Hepatocyte (in vitro differentiated cells): Measurements from ENCODE around the gene TXLNA. TPM values are rescaled to one million over a fixed set of nuclear protein-coding genes. Genes with fewer than 3 reads are reported as not detected.

Experiments used
- DNase-seq: peaks from one replicate; pipeline ENCODE4 v3.0.0-alpha.2; 2016; ENCODE audit warnings: low spot score
- H2AFZ ChIP-seq: fragments of 200-600 bp; sonication (generic); 2 replicates; pipeline ENCODE4 v1.6.0; 2016; ENCODE audit warnings: antibody characterized with exemption, mild to moderate bottlenecking
- H3K27ac ChIP-seq: fragments of 200-600 bp; sonication (generic); 2 replicates; pipeline ENCODE4 v1.5.1; 2016; ENCODE audit warnings: mild to moderate bottlenecking
- H3K27me3 ChIP-seq: fragments of 200-600 bp; sonication (generic); 2 replicates; pipeline ENCODE4 v1.6.1; 2016
- H3K36me3 ChIP-seq: fragments of 200-600 bp; sonication (generic); replicated peaks from 2 replicates; pipeline ENCODE4 v1.5.1; 2016; ENCODE audit warnings: low read depth; ENCODE audit not compliant: insufficient read depth
- H3K4me1 ChIP-seq: fragments of 200-600 bp; sonication (generic); 2 replicates; pipeline ENCODE4 v1.5.1; 2016; ENCODE audit warnings: mild to moderate bottlenecking, moderate library complexity; ENCODE audit not compliant: insufficient read depth
- H3K4me2 ChIP-seq: fragments of 200-600 bp; sonication (generic); 2 replicates; pipeline ENCODE4 v1.6.0; 2016
- H3K4me3 ChIP-seq: fragments of 200-600 bp; sonication (generic); 2 replicates; pipeline ENCODE4 v1.5.1; 2016; ENCODE audit warnings: mild to moderate bottlenecking
- H3K79me2 ChIP-seq: fragments of 200-600 bp; sonication (generic); 2 replicates; pipeline ENCODE4 v1.6.0; 2017; ENCODE audit warnings: mild to moderate bottlenecking
- H3K9me2 ChIP-seq: fragments of 200-600 bp; sonication (generic); replicated peaks from 2 replicates; pipeline ENCODE4 v1.6.0; 2017; ENCODE audit warnings: mild to moderate bottlenecking; ENCODE audit not compliant: insufficient read depth
- H3K9me3 ChIP-seq: fragments of 200-600 bp; sonication (generic); 2 replicates; pipeline ENCODE4 v1.5.1; 2016; ENCODE audit warnings: low read depth, mild to moderate bottlenecking
- H4K20me1 ChIP-seq: fragments of 200-600 bp; sonication (generic); 2 replicates; pipeline ENCODE4 v1.6.0; 2016; ENCODE audit warnings: mild to moderate bottlenecking; ENCODE audit not compliant: insufficient read depth, poor library complexity, severe bottlenecking
- EZH2 ChIP-seq: fragments of 200-600 bp; sonication (generic); IDR thresholded peaks from 2 replicates; pipeline ENCODE4 v1.6.1; 2016; ENCODE audit warnings: antibody characterized with exemption, mild to moderate bottlenecking, borderline replicate concordance
- EZH2phosphoT487 ChIP-seq: fragments of 200-600 bp; sonication (generic); IDR thresholded peaks from one replicate; pipeline ENCODE4 v1.6.1; 2018; ENCODE audit warnings: antibody characterized with exemption, mild to moderate bottlenecking, low read depth, moderate library complexity; ENCODE audit not compliant: unreplicated experiment, severe bottlenecking
- WGBS: methylation state at CpG from one replicate; pipeline ENCODE4 v1.1.6; 2016; ENCODE audit warnings: low lambda C conversion rate; ENCODE audit errors: missing lambda C conversion rate; 5-methylcytosine and 5-hydroxymethylcytosine counted together
- polyA plus RNA-seq: library from polyadenylated mRNA; unstranded; fragments of >200 nt; fragmentation: Nextera tagmentation; extraction: Ambion mirVana; gene quantifications from 2 replicates; pipeline ENCODE4 v1.2.1, GENCODE V29; 2016
- total RNA-seq: library from RNA; depleted of rRNA; stranded (reverse); fragments of >200 nt; gene quantifications from 2 replicates; pipeline ENCODE4 v1.2.3, GENCODE V29; 2014
- TF ChIP-seq, protein P1 (sequence below): fragments of 200-600 bp; sonication (generic); IDR thresholded peaks from 2 replicates; pipeline ENCODE4 v1.5.1; 2016; ENCODE audit warnings: antibody characterized with exemption, mild to moderate bottlenecking; ENCODE audit not compliant: poor library complexity

TXLNA gene
- total and polyA plus RNA-seq, 2 experiments from 2014 or later: 41.2 to 52.7 TPM

DNA sequence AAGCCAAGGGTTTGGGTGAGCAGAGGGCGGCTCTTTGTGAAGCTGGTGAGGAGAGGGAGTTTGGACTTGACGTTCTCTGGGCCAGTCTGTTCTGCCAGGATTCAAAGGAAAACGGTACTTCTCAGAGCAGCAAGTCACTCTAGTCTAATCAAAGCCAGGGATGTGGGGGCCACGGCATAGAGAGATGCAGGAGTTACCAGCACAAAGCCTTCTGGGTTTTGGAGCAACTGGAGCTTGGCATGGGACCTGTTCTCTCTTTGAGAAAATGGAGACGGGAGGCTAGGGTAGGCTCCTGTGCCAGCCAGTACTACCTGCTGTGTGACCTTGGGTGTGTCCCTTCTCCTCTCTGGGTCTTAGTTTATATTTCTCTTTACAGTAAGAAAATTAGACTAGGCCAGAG, 2.1 kb downstream of the TXLNA start:
- Histone ChIP-seq H4K20me1 (peaks cover 35% of the 10 kb centered on the region), H3K4me1 (peaks cover 32% of the 10 kb centered on the region), H2AFZ (no peak overlapping the region), H3K4me2 (peak overlapping the region; percentile 98), H3K4me3 (no peak overlapping the region), H3K27ac (peak overlapping the region; percentile 100), H3K9me3 (no peaks in the 10 kb centered on the region), H3K9me2 (no peaks in the 10 kb centered on the region), H3K79me2 (peaks cover 63% of the 10 kb centered on the region), H3K36me3 (peaks cover 8% of the 10 kb centered on the region), H3K27me3 (no peaks in the 10 kb centered on the region)
- WGBS: 92% methylated on average over 5 of the region's 5 CpGs
- no peak for DNase-seq
- no peak for TF ChIP-seq EZH2
- TF ChIP-seq, protein P1, sequence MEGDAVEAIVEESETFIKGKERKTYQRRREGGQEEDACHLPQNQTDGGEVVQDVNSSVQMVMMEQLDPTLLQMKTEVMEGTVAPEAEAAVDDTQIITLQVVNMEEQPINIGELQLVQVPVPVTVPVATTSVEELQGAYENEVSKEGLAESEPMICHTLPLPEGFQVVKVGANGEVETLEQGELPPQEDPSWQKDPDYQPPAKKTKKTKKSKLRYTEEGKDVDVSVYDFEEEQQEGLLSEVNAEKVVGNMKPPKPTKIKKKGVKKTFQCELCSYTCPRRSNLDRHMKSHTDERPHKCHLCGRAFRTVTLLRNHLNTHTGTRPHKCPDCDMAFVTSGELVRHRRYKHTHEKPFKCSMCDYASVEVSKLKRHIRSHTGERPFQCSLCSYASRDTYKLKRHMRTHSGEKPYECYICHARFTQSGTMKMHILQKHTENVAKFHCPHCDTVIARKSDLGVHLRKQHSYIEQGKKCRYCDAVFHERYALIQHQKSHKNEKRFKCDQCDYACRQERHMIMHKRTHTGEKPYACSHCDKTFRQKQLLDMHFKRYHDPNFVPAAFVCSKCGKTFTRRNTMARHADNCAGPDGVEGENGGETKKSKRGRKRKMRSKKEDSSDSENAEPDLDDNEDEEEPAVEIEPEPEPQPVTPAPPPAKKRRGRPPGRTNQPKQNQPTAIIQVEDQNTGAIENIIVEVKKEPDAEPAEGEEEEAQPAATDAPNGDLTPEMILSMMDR: no peak
- no peak for TF ChIP-seq EZH2phosphoT487

DNA sequence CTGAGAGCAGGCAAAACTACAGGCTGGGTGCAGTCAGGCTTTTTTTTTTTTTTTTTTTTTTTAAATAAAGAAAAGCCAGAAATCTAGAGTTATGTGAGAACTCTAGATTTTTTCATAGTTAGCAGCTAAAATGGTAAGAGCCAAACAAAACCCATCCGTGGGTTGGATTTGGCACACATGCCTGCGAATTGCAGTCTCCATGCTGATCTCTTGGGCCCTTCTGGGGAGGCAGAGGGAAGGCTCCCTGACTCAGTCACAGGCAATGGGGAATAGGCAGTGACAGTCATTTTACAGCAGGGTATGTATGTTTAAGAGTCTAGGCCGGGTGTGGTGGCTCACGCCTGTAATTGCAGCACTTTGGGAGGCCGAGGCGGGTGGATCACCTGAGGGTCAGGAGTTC, 2.6 kb downstream of the TXLNA start:
- H3K27me3 ChIP-seq: no peaks in the 10 kb centered on the region
- TF ChIP-seq EZH2 (no peak), EZH2phosphoT487 (no peak)
- TF ChIP-seq, protein P1: no peak
- H3K4me3 ChIP-seq: no peak overlapping the region
- no peaks in the 10 kb centered on the region for H3K9me2 ChIP-seq
- no peaks in the 10 kb centered on the region for H3K9me3 ChIP-seq
- H3K36me3 ChIP-seq: peaks cover 8% of the 10 kb centered on the region
- H3K4me2 ChIP-seq: peak overlapping the region; percentile 98
- no peak overlapping the region for H2AFZ ChIP-seq
- DNase-seq: no peak
- H3K27ac ChIP-seq: no peak overlapping the region
- 96% methylated on average over 6 of the region's 6 CpGs for WGBS
- peaks cover 40% of the 10 kb centered on the region for H4K20me1 ChIP-seq
- H3K4me1 ChIP-seq: peaks cover 32% of the 10 kb centered on the region
- H3K79me2 ChIP-seq: peaks cover 68% of the 10 kb centered on the region

DNA sequence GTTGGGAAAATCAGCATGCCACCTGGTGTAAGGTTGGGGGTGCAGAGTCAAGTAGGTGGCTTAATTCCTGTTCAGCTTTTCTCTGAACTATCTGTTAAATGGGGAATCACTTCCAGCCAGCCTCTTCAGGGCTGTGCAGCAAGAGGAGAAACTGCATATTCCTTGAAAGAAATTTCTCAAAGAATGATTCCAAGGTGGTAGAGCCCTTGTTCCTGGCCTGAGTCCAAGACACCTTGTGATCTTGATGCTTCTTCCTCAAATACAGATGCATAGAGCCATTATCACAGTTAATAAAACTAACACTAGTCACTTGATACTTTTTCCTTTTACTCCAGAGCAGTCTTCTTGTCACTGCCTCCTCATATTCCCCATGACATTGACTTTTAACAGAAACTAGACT, 5.2 kb downstream of the TXLNA start:
- H3K36me3 ChIP-seq: peaks cover 8% of the 10 kb centered on the region
- TF ChIP-seq, protein P1: no peak
- TF ChIP-seq EZH2phosphoT487 (no peak), EZH2 (no peak)
- H4K20me1 ChIP-seq: peaks cover 47% of the 10 kb centered on the region

DNA sequence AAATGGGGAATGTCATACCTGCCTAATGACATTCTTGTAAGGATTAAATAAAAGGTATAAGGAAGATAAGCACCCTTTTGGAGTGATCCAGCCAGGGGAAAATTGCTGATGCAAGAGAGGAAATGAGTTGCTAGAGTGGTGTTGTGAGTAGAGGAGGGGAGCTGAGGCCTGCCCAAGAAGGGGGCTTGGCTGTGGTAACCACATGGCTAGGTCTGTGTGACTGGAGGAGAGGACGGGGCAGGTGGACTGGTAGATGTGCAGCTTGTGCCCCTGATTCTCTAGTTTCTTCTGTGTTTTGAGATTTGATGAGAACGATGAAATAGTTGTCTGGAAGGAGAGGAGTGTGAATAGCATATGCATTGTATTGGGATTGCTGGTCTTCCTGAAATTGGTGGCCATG, 6.6 kb downstream of the TXLNA start:
- no peaks in the 10 kb centered on the region for H3K27me3 ChIP-seq
- H3K36me3 ChIP-seq: peaks cover 7% of the 10 kb centered on the region
- 100% methylated on average over 2 of the region's 2 CpGs for WGBS
- TF ChIP-seq EZH2: no peak
- no peak overlapping the region for H3K27ac ChIP-seq
- no peak for DNase-seq
- H3K9me2 ChIP-seq: no peaks in the 10 kb centered on the region
- H3K4me1 ChIP-seq: peaks cover 20% of the 10 kb centered on the region
- peaks cover 65% of the 10 kb centered on the region for H3K79me2 ChIP-seq
- H3K4me2 ChIP-seq: no peak overlapping the region
- no peak overlapping the region for H3K4me3 ChIP-seq
- H4K20me1 ChIP-seq: peaks cover 45% of the 10 kb centered on the region
- H3K9me3 ChIP-seq: no peaks in the 10 kb centered on the region
- H2AFZ ChIP-seq: no peak overlapping the region

More for the DNA sequence above, 5.2 kb downstream of the TXLNA start:
- H3K79me2 ChIP-seq: peaks cover 75% of the 10 kb centered on the region
- no peak overlapping the region for H2AFZ ChIP-seq
- no peaks in the 10 kb centered on the region for H3K9me2 ChIP-seq
- H3K27ac ChIP-seq: no peak overlapping the region
- peaks cover 24% of the 10 kb centered on the region for H3K4me1 ChIP-seq
- no peak overlapping the region for H3K4me3 ChIP-seq
- no peaks in the 10 kb centered on the region for H3K9me3 ChIP-seq
- no peak for DNase-seq
- H3K4me2 ChIP-seq: no peak overlapping the region
- H3K27me3 ChIP-seq: no peaks in the 10 kb centered on the region
